GM12891 (cell line): ENCODE data around the gene SGSM1.

Source experiments
- PAX5 ChIP-seq: IDR thresholded peaks from 2 replicates; pipeline ENCODE4 v1.6.1; 2011; ENCODE audit warnings: low read length, moderate library complexity, mild to moderate bottlenecking; ENCODE audit not compliant: insufficient read depth, severe bottlenecking
- POLR2A ChIP-seq: IDR thresholded peaks from 2 replicates; pipeline ENCODE4 v1.6.1; 2011; ENCODE audit warnings: low read depth, low read length, control low read depth
- POLR2AphosphoS5 ChIP-seq: IDR thresholded peaks from 2 replicates; pipeline ENCODE4 v1.6.1; 2011; ENCODE audit warnings: low read depth, low read length, control low read depth
- POU2F2 ChIP-seq: IDR thresholded peaks from 2 replicates; pipeline ENCODE4 v1.6.1; 2011; ENCODE audit warnings: low read depth, mild to moderate bottlenecking, control low read depth, low read length, moderate library complexity
- SPI1 ChIP-seq: IDR thresholded peaks from 2 replicates; pipeline ENCODE4 v1.6.1; 2011; ENCODE audit warnings: low read depth, low read length, control low read depth
- TAF1 ChIP-seq: IDR thresholded peaks from 2 replicates; pipeline ENCODE4 v1.6.1; 2011; ENCODE audit warnings: low read depth, low read length, control low read depth

- TF ChIP-seq TAF1 (no peak), POLR2AphosphoS5 (no peak), POLR2A (no peak), POU2F2 (no peak), SPI1 (no peak), PAX5 (no peak)
Measured at GRCh38 chr22:24819911-24820461, 14.0 kb downstream of the SGSM1 start.
